ENCODE measurements around the gene METTL9. TPM values are rescaled to one million over a fixed set of nuclear protein-coding genes. Genes with fewer than 3 reads are reported as not detected.

Gene METTL9
- total RNA-seq, 2 experiments from 2014 or later, result 120 to 121 TPM

DNA sequence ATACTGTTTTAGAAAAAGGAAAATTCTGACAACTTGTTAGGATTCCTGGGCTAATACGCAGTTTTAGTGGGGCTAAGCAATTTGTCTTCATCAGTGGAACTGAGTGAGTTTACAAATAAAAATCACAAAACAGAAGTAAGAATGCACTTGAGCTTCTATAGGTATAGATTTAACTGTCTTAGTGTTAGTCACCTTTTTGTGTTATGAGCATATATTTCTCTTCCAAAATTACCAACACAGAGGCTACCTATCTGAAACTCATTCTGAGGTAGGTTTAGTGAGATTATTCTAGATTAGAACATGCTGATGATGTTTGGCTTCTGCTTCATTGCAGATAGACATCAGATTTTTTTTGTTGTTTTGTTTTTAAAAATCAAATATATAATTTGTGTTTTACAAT is 23.2 kb downstream of the METTL9 start:
- TF ChIP-seq EZH2phosphoT487 (IDR thresholded peaks at IDR 0.05; ENCODE audit: borderline replicate concordance, low read depth, low read length), result no peak
- TF ChIP-seq, protein P1, sequence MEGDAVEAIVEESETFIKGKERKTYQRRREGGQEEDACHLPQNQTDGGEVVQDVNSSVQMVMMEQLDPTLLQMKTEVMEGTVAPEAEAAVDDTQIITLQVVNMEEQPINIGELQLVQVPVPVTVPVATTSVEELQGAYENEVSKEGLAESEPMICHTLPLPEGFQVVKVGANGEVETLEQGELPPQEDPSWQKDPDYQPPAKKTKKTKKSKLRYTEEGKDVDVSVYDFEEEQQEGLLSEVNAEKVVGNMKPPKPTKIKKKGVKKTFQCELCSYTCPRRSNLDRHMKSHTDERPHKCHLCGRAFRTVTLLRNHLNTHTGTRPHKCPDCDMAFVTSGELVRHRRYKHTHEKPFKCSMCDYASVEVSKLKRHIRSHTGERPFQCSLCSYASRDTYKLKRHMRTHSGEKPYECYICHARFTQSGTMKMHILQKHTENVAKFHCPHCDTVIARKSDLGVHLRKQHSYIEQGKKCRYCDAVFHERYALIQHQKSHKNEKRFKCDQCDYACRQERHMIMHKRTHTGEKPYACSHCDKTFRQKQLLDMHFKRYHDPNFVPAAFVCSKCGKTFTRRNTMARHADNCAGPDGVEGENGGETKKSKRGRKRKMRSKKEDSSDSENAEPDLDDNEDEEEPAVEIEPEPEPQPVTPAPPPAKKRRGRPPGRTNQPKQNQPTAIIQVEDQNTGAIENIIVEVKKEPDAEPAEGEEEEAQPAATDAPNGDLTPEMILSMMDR (conservative IDR thresholded peaks at IDR 0.05; ENCODE audit: low read length), result no peak
- Histone ChIP-seq H3K79me2 (ENCODE audit: insufficient read depth, low read depth, low read length) (no peaks in the 10 kb centered on the region), H3K4me1 (ENCODE audit: insufficient read depth, low read length, poor library complexity, severe bottlenecking) (peaks cover 15% of the 10 kb centered on the region), H3K4me2 (ENCODE audit: low read length) (no peak overlapping the region), H3K36me3 (ENCODE audit: insufficient read depth, low read length) (peaks cover 80% of the 10 kb centered on the region), H3K9me3 (ENCODE audit: low read length) (no peaks in the 10 kb centered on the region), H3K27ac (ENCODE audit: low read depth, low read length, poor library complexity, severe bottlenecking) (no peak overlapping the region), H2AFZ (ENCODE audit: low read length) (no peak overlapping the region), H4K20me1 (ENCODE audit: insufficient read depth, low read length) (no peaks in the 10 kb centered on the region), H3K9me2 (ENCODE audit: insufficient read depth, low read length) (no peaks in the 10 kb centered on the region), H3K4me3 (ENCODE audit: low read depth, low read length, poor library complexity, severe bottlenecking) (no peak overlapping the region)
- CTCF ChIA-PET (ENCODE audit: unreplicated experiment), result no interaction called here
- POLR2A ChIA-PET, result interaction anchor here (0.5 to 1.2 kb wide), 2 partner anchors 9 to 16 kb away, joined by 3 to 5 read pairs; no protein-coding TSS in a partner anchor
- intact Hi-C loops (cut with micrococcal nuclease; ENCODE audit: unreplicated experiment), result no loop called here
- DNase-seq (ENCODE audit: low spot score), result no peak
- BruUV-seq (replicated peaks), result no TSS peak

DNA sequence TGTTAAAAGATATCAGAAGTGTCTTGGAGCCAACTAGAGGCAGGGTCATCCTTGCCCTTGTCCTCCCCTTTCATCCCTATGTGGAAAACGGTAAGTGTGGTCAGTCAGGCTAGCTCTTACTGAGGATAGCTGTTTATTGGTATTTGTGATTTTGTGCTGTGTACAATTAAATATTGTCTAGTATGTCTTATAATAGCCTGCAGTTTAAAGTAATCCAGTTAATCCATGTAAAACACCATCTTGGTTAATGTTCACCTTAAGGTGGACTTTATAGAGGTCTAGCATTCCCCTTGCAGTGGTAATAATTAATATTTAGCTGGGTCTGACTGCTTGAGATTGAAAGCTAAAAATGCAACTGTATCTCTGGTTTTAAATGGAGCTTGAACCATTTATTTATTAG is 25.6 kb downstream of the METTL9 start:
- POLR2A ChIA-PET, result interaction anchor here (0.9 to 1.0 kb wide), 2 partner anchors 14 to 16 kb away, joined by 3 to 4 read pairs; no protein-coding TSS in a partner anchor

GRCh38 chr16:21626659-21627277 is 27.4 kb downstream of the METTL9 start:
- H3K36me3 ChIP-seq (ENCODE audit: insufficient read depth, low read length), result peaks cover 86% of the 10 kb centered on the region
- intact Hi-C loops (cut with micrococcal nuclease; ENCODE audit: unreplicated experiment), result no loop called here
- H3K79me2 ChIP-seq (ENCODE audit: insufficient read depth, low read depth, low read length), result no peaks in the 10 kb centered on the region
- H3K4me2 ChIP-seq (ENCODE audit: low read length), result no peak overlapping the region
- ChIA-PET POLR2A (no interaction called here), CTCF (ENCODE audit: unreplicated experiment) (no interaction called here)
- no peak overlapping the region for H3K27ac ChIP-seq (ENCODE audit: low read depth, low read length, poor library complexity, severe bottlenecking)
- TSS peak; percentile 51 for BruUV-seq (replicated peaks)
- no peaks in the 10 kb centered on the region for H3K9me2 ChIP-seq (ENCODE audit: insufficient read depth, low read length)
- TF ChIP-seq EZH2phosphoT487 (IDR thresholded peaks at IDR 0.05; ENCODE audit: borderline replicate concordance, low read depth, low read length), result no peak
- TF ChIP-seq, protein P1 (conservative IDR thresholded peaks at IDR 0.05; ENCODE audit: low read length), result no peak
- H3K4me1 ChIP-seq (ENCODE audit: insufficient read depth, low read length, poor library complexity, severe bottlenecking), result peaks cover 9% of the 10 kb centered on the region
- no peak overlapping the region for H3K4me3 ChIP-seq (ENCODE audit: low read depth, low read length, poor library complexity, severe bottlenecking)
- no peaks in the 10 kb centered on the region for H4K20me1 ChIP-seq (ENCODE audit: insufficient read depth, low read length)
- H3K9me3 ChIP-seq (ENCODE audit: low read length), result peaks cover 12% of the 10 kb centered on the region
- DNase-seq (ENCODE audit: low spot score), result peak; percentile 14
- no peak overlapping the region for H2AFZ ChIP-seq (ENCODE audit: low read length)

More for the DNA sequence above, 25.6 kb downstream of the METTL9 start:
- Histone ChIP-seq H3K4me2 (ENCODE audit: low read length) (no peak overlapping the region), H3K4me1 (ENCODE audit: insufficient read depth, low read length, poor library complexity, severe bottlenecking) (peaks cover 9% of the 10 kb centered on the region), H3K4me3 (ENCODE audit: low read depth, low read length, poor library complexity, severe bottlenecking) (no peak overlapping the region), H3K36me3 (ENCODE audit: insufficient read depth, low read length) (peaks cover 83% of the 10 kb centered on the region), H4K20me1 (ENCODE audit: insufficient read depth, low read length) (no peaks in the 10 kb centered on the region), H3K27ac (ENCODE audit: low read depth, low read length, poor library complexity, severe bottlenecking) (no peak overlapping the region), H3K79me2 (ENCODE audit: insufficient read depth, low read depth, low read length) (no peaks in the 10 kb centered on the region), H3K9me3 (ENCODE audit: low read length) (peaks cover 12% of the 10 kb centered on the region), H2AFZ (ENCODE audit: low read length) (no peak overlapping the region), H3K9me2 (ENCODE audit: insufficient read depth, low read length) (no peaks in the 10 kb centered on the region)
- no peak for TF ChIP-seq EZH2phosphoT487 (IDR thresholded peaks at IDR 0.05; ENCODE audit: borderline replicate concordance, low read depth, low read length)
- TF ChIP-seq, protein P1 (conservative IDR thresholded peaks at IDR 0.05; ENCODE audit: low read length), result no peak
- intact Hi-C loops (cut with micrococcal nuclease; ENCODE audit: unreplicated experiment), result no loop called here
- BruUV-seq (replicated peaks), result no TSS peak
- CTCF ChIA-PET (ENCODE audit: unreplicated experiment), result no interaction called here
- no peak for DNase-seq (ENCODE audit: low spot score)
